Astrocyte of the spinal cord (primary cell): ENCODE data around the gene KCNC3.
"Not testable (repeated sequence)": the region's sequence is repeated elsewhere in the genome, so short reads cannot be mapped to it uniquely, and the experiment has no call there.

ENCODE experiments used
- DNase-seq: peaks from one replicate; pipeline ENCODE4 v3.0.0; 2011; ENCODE audit warnings: low read depth, low spot score
- H3K4me3 ChIP-seq: 2 replicates; pipeline ENCODE4 v1.5.1; 2011; ENCODE audit warnings: low read depth, mild to moderate bottlenecking, low read length, moderate library complexity
- in situ Hi-C: cut with HindIII; loops from 2 replicates; pipeline ENCODE4 v1.10.0; 2017; ENCODE audit warnings: low sequenced_read_pairs
- TF ChIP-seq, protein P1 (sequence below): IDR thresholded peaks from 2 replicates; pipeline ENCODE4 v1.5.1; 2012; ENCODE audit warnings: low read depth, mild to moderate bottlenecking, low read length, inconsistent platforms

KCNC3 gene

DNA sequence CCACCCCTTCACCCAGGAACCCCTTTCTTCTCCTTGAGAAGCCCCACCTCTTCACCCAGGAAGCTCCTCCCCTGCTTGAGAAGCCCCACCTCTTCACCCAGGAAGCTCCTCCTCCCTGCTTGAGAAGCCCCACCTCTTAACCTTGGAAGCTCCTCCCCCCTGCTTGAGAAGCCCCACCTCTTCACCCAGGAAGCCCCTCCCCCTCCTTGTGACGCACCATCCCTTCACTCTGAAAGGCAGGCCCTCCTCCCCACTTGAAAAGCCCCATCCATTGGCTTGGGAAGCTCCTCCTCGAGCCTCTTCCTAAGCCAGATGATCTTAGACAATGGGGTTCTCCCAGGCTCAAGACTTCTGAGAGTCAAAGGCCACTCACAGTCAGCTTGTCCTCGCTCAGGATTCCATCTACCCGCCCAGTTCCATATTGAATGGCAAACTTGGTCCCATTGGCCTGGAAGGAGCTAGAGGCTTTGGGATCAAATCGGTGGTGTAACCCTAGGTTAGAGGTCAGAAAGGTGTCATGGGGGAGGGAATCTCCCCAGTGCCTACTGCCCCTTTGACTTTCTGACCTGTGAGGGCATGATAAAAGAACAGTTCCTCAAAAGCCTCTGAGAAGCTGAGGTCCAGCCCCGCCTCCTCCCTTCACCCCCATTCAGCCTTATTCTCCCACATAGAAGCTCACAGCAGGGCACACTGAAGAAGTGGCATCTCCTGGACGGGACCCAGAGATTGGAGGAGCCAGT, 32.3 kb upstream of the KCNC3 start:
- in situ Hi-C loops: no loop called here
- no peak for DNase-seq
- TF ChIP-seq, protein P1, sequence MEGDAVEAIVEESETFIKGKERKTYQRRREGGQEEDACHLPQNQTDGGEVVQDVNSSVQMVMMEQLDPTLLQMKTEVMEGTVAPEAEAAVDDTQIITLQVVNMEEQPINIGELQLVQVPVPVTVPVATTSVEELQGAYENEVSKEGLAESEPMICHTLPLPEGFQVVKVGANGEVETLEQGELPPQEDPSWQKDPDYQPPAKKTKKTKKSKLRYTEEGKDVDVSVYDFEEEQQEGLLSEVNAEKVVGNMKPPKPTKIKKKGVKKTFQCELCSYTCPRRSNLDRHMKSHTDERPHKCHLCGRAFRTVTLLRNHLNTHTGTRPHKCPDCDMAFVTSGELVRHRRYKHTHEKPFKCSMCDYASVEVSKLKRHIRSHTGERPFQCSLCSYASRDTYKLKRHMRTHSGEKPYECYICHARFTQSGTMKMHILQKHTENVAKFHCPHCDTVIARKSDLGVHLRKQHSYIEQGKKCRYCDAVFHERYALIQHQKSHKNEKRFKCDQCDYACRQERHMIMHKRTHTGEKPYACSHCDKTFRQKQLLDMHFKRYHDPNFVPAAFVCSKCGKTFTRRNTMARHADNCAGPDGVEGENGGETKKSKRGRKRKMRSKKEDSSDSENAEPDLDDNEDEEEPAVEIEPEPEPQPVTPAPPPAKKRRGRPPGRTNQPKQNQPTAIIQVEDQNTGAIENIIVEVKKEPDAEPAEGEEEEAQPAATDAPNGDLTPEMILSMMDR: no peak

DNA sequence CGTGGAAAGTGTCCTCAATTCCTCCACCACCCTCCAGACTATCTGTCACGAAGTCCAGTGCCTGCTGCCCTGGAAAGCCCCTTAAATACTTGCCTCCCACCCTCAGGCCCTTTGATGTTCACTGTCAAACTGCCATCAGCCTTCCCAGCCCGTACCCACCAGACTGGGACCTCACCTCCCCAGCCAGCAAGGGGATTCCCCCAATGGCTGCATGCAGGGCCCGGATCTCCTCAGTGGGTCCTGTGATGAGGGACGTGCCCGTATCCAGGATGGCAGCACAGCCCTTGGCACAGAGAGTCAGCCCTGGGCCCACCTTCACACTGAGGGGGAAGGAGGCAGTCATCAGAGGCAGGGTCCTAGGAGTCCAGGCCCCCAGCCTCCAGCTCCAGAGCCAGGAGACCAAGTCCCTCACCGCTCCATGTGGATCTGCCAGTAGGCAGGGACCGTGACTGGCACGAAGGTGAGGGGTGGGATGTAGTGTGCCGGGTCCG, 30.2 kb upstream of the KCNC3 start:
- no peak for DNase-seq
- in situ Hi-C loops: no loop called here
- H3K4me3 ChIP-seq: no peak overlapping the region
- TF ChIP-seq, protein P1: no peak

More for the DNA sequence above, 32.3 kb upstream of the KCNC3 start:
- H3K4me3 ChIP-seq: no peak overlapping the region

DNA sequence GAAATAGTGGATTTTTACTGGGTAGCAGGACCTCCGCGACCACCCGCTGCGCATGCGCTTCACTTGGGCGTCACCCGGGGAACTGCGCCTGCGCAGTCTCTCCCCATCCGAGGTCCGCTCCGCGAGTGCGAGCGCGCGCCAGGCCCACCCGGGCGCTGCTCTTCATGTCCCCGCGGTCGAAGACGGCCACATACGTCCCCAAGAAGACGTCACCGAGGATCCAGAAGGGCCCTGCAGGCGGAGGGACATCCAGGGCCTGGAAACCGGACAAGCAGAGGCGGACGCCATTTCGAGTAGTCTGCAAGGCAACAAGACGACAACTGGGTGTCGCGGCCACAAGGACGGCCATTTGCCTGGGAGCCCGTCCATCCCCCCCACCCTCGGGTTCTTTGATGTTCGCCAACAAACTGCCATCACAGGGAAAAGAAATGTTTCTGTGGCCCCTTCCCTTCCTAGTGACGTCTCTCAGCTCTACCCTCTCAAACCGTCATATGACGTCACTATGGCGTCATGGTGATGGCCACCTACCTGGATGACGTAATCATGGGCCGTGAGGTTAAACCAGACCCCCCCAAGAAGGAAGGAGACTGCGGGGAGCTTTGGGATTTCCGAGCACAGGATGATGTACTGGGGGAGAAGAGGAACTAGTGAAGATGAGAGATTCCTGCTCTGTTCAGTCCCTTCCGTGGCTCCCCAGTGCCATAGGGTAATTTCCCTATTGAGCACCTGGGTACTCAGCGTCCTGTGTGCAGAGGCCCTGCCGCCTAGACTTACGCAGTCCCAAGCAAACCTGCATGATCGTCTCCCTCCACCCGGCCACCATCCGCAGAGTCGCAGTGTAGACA, 29.5 kb upstream of the KCNC3 start:
- peak; percentile 33 for DNase-seq
- H3K4me3 ChIP-seq: peak overlapping the region; percentile 39
- TF ChIP-seq, protein P1: no peak
- in situ Hi-C loops: no loop called here

DNA sequence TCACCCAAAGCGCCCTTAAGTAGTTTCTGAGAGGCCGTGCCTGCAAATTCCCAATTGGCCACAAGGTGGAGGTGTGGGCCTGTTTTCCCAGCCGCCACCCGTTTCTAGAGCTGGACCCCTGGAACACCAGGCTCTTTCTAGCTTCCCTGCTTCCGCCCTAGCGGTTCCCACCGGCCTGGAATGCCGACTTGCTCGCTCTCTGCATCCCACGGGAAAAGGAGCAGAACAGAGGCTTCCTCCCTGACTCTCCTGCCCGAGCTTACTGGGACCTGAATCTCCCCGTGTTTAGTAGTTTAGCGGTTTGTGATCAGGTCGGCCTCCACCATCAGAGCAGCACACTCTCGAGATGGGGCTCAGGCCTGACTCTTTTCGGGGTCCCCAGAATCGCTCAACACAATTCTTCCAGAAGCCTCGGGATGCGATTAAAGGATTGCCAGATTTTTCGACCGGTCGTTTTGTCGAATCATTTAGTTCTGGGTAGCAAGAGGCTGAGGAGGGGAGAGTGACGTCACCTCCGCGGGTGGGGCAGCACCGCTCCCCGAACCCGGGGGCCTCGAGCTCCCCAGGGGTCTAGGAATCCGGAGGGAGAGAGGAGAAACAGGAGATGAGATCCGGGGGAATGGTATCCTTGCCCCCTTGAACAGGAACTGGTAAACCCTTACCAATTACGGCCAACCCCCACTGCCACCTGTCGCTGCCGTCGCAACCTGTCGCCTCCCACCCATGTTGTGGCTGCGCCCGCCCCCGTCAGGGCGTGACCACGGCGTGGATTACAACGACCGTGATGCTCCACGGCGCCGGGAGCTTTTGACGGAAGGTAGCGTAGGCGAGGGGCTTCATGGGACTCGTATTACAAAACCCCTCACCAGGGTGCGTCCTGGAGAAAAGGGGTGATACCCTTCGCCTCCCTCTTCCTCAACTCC, 28.3 kb upstream of the KCNC3 start:
- peak overlapping the region; percentile 37 for H3K4me3 ChIP-seq
- DNase-seq: peak; percentile 60
- TF ChIP-seq, protein P1: peak; percentile 83
- in situ Hi-C loops: no loop called here

DNA sequence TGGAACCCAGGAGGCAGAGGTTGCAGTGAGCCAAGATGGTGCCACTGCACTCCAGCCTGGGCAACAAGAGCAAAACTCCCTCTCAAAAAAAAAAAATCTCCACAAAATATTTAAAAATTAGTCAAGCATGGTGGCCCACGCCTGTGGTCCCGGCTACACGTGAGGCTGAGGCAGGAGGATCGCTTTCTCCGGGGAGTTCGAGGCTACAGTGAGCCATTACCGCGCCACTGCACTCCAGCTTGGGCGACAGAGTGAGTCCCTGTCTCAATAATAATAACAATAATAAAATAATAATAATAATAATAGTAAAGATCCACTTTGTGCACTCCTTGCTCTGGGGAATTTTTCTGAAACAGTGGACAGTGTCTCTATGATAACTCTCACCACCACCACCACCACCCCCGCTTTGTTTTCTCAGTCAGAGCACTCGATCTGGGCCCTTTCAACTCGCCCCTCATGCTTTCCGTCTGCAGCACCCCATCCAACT, 27.6 kb upstream of the KCNC3 start:
- in situ Hi-C loops: no loop called here
- no peak overlapping the region for H3K4me3 ChIP-seq
- TF ChIP-seq, protein P1: no peak
- DNase-seq: no peak

DNA sequence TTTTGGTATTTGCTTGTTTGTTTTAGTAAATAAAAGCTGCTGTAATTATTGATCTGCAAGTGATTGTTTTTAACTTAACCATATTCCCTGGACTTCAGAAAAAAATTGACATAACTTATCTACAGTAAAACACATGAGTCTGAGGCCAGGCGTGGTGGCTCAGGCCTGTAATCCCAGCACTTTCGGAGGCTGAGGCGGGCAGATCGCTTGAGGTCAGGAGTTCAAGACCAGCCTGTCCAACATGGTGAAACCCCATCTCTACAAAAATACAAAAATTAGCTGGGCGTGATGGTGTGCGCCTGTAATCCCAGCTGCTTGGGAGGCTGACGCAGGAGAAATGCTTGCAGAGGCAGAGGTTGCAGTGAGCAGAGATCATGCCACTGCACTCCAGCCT, 24.3 kb upstream of the KCNC3 start:
- in situ Hi-C loops, DNase-seq, H3K4me3 ChIP-seq: not testable (repeated sequence)
